Measurements from ENCODE around the gene PHAF1.

Gene PHAF1

GRCh38 chr16:67190448-67191399 is 81.0 kb downstream of the PHAF1 start:
- H3K9ac ChIP-seq (ENCODE audit: low read depth, low read length), result no peak overlapping the region
- H3K36me3 ChIP-seq (ENCODE audit: control insufficient read depth, insufficient read depth, low read length), result peaks cover 28% of the 10 kb centered on the region
- peaks cover 12% of the 10 kb centered on the region for H3K27me3 ChIP-seq (ENCODE audit: control insufficient read depth, insufficient read depth, low read length)
- 0 out of 2 replicates have a peak, but pooled peaks cover 7% of the 10 kb centered on the region for H3K4me1 ChIP-seq (ENCODE audit: control insufficient read depth, insufficient read depth, low read length)
- no peaks in the 10 kb centered on the region for H3K9me3 ChIP-seq (ENCODE audit: control insufficient read depth, insufficient read depth, low read length)
- H3K4me3 ChIP-seq (ENCODE audit: low read depth, low read length), result no peak overlapping the region
- no peak overlapping the region for H3K27ac ChIP-seq (ENCODE audit: low read depth, low read length)

DNA sequence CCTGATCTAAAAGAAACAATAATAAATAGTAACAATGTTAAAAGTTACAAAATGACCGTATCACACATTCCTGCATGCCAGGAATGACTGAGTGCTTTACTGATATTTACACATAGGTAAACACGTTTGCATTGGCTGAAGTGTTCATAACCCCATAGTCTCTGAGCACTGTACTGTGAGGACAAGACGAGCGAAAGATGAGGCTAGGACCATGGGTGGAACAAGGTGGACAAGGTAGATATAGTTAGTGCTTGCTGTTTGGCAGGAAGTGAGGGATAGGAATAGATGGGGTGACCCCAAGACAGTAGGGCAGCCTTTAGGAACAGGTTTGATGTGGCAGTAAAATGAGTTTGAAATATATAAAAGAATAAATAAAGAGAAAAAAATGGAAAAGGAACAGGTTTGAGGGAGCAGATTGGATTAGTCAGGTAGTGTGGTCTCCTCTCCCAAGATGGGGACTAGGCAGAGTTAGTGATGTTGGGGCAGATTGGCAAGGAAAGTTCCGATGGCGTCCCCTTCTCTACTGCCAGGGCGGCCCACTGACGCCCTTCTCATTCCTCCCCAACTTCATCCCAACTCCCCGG is 81.8 kb downstream of the PHAF1 start:
- Histone ChIP-seq H3K9me3 (ENCODE audit: control insufficient read depth, insufficient read depth, low read length) (no peaks in the 10 kb centered on the region), H3K27me3 (ENCODE audit: control insufficient read depth, insufficient read depth, low read length) (peaks cover 4% of the 10 kb centered on the region; the same call in 1 of the 2 replicates), H3K27ac (ENCODE audit: low read depth, low read length) (no peak overlapping the region), H3K36me3 (ENCODE audit: control insufficient read depth, insufficient read depth, low read length) (peaks cover 35% of the 10 kb centered on the region), H3K4me1 (ENCODE audit: control insufficient read depth, insufficient read depth, low read length) (0 out of 2 replicates have a peak, but pooled peaks cover 7% of the 10 kb centered on the region), H3K9ac (ENCODE audit: low read depth, low read length) (no peak overlapping the region), H3K4me3 (ENCODE audit: low read depth, low read length) (peak overlapping the region; percentile 95; the same call in 1 of the 2 replicates)

DNA sequence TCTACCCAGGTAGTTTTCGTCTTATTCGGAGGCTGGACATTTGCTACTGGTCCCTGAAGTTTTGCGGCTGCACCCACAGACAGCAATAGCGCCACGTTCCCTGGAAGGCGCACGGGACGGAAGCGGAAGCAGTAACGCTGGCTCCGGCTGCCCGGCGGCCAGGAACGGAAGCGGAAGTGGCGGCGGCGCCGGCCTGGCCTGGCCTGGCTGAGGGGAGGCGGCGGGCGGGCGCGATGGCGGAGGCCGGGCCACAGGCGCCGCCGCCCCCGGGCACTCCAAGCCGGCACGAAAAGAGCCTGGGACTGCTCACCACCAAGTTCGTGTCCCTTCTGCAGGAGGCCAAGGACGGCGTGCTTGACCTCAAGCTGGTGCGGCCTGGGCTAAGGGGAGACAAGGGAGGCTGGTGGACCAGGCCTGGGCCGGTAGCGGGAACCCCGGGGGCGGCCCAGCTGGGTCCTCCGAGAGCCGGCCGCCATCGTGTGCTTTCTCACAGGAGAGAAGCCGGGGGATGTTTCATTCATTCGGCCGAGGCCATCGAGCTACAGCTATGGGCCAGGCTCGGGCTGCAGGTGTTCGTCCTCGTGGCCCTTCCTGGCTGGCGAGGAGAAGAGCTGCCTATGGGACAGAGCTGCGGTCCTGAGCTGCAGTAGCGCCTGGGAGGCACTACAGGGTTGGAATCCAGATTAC is 82.4 kb downstream of the PHAF1 start, which contains the start of gene E2F4:
TSS of gene E2F4 (plus strand) at position 161 of the 687 bp plus-strand sequence. CDS start at position 234, 73 bp downstream.
- H3K27ac ChIP-seq (ENCODE audit: low read depth, low read length), result peak within 1 kb of the TSS; percentile 44
- H3K36me3 ChIP-seq (ENCODE audit: control insufficient read depth, insufficient read depth, low read length), result peaks cover 42% of the 10 kb centered on the region
- H3K9me3 ChIP-seq (ENCODE audit: control insufficient read depth, insufficient read depth, low read length), result no peaks in the 10 kb centered on the region
- H3K4me3 ChIP-seq (ENCODE audit: low read depth, low read length), result peak within 1 kb of the TSS; percentile 95
- no peaks in the 10 kb centered on the region for H3K27me3 ChIP-seq (ENCODE audit: control insufficient read depth, insufficient read depth, low read length)
- H3K4me1 ChIP-seq (ENCODE audit: control insufficient read depth, insufficient read depth, low read length), result 0 out of 2 replicates have a peak, but pooled peaks cover 7% of the 10 kb centered on the region
- peak within 1 kb of the TSS; percentile 82 for H3K9ac ChIP-seq (ENCODE audit: low read depth, low read length)

GRCh38 chr16:67192781-67193361 is 83.1 kb downstream of the PHAF1 start:
- Histone ChIP-seq H3K4me3 (ENCODE audit: low read depth, low read length) (peak overlapping the region; percentile 95), H3K4me1 (ENCODE audit: control insufficient read depth, insufficient read depth, low read length) (0 out of 2 replicates have a peak, but pooled peaks cover 7% of the 10 kb centered on the region), H3K27me3 (ENCODE audit: control insufficient read depth, insufficient read depth, low read length) (no peaks in the 10 kb centered on the region), H3K27ac (ENCODE audit: low read depth, low read length) (peak overlapping the region; percentile 44), H3K9ac (ENCODE audit: low read depth, low read length) (peak overlapping the region; percentile 82), H3K9me3 (ENCODE audit: control insufficient read depth, insufficient read depth, low read length) (no peaks in the 10 kb centered on the region), H3K36me3 (ENCODE audit: control insufficient read depth, insufficient read depth, low read length) (peaks cover 49% of the 10 kb centered on the region)

DNA sequence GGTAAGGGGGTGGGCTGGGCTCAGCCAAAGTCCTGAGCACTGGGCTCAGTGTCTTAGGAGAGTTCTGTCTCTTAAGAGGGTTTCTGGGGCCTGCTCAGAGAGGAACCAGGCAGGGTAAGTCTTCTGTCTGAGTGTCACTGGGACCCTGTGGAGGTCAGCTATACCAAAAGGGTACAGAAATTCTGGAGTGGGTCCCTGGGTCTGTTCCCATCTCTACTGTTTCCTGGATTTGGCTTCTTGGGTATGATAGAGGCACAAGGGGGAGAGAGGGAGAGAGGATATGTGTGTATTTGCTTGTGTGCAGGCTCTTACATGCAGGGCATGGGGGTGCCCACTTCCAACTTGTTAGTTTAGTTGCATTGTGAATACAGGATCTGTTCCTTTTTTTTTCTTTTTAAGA is 83.8 kb downstream of the PHAF1 start:
- H3K27ac ChIP-seq (ENCODE audit: low read depth, low read length), result no peak overlapping the region
- no peaks in the 10 kb centered on the region for H3K27me3 ChIP-seq (ENCODE audit: control insufficient read depth, insufficient read depth, low read length)
- H3K4me3 ChIP-seq (ENCODE audit: low read depth, low read length), result peak overlapping the region; percentile 95; the same call in 1 of the 2 replicates
- peaks cover 10% of the 10 kb centered on the region; the same call in 1 of the 2 replicates for H3K4me1 ChIP-seq (ENCODE audit: control insufficient read depth, insufficient read depth, low read length)
- H3K9me3 ChIP-seq (ENCODE audit: control insufficient read depth, insufficient read depth, low read length), result no peaks in the 10 kb centered on the region
- peaks cover 52% of the 10 kb centered on the region for H3K36me3 ChIP-seq (ENCODE audit: control insufficient read depth, insufficient read depth, low read length)
- H3K9ac ChIP-seq (ENCODE audit: low read depth, low read length), result no peak overlapping the region

DNA sequence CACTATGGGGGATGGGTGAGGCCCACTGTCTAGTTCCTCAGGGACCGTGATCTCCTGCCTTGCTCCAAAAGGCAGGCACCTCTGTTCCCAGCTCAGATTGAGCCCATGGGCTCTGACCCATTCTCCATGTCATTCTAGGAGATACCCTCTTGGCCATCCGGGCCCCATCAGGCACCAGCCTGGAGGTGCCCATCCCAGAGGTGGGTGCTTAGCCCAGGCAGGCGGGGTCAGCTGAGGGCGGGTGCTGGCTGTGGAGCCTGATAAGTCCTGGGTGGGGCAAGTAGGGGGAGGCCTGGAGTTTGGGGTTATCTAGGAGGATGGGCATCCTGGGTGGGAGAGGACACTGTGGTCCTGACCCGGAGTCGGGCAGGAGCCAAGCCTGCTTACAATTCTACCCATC is 84.5 kb downstream of the PHAF1 start:
- no peak overlapping the region for H3K4me3 ChIP-seq (ENCODE audit: low read depth, low read length)
- H3K9me3 ChIP-seq (ENCODE audit: control insufficient read depth, insufficient read depth, low read length), result no peaks in the 10 kb centered on the region
- H3K9ac ChIP-seq (ENCODE audit: low read depth, low read length), result no peak overlapping the region
- H3K4me1 ChIP-seq (ENCODE audit: control insufficient read depth, insufficient read depth, low read length), result peaks cover 13% of the 10 kb centered on the region; the same call in 1 of the 2 replicates
- H3K36me3 ChIP-seq (ENCODE audit: control insufficient read depth, insufficient read depth, low read length), result peaks cover 52% of the 10 kb centered on the region
- no peaks in the 10 kb centered on the region for H3K27me3 ChIP-seq (ENCODE audit: control insufficient read depth, insufficient read depth, low read length)
- H3K27ac ChIP-seq (ENCODE audit: low read depth, low read length), result no peak overlapping the region

DNA sequence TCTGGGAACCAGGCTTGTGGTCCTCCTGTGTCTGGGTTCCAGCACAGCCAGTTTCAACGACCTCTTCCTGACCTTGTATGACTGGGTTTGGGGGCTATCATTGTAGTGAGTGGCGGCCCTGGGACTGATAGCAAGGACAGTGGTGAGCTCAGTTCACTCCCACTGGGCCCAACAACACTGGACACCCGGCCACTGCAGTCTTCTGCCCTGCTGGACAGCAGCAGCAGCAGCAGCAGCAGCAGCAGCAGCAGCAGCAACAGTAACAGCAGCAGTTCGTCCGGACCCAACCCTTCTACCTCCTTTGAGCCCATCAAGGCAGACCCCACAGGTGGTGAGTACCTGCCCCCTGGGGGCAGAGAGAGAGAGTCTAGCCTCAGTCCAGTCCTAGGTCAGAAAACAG is 85.9 kb downstream of the PHAF1 start:
- H3K4me3 ChIP-seq (ENCODE audit: low read depth, low read length), result no peak overlapping the region
- H3K36me3 ChIP-seq (ENCODE audit: control insufficient read depth, insufficient read depth, low read length), result peaks cover 52% of the 10 kb centered on the region
- no peak overlapping the region for H3K27ac ChIP-seq (ENCODE audit: low read depth, low read length)
- H3K27me3 ChIP-seq (ENCODE audit: control insufficient read depth, insufficient read depth, low read length), result no peaks in the 10 kb centered on the region
- H3K9me3 ChIP-seq (ENCODE audit: control insufficient read depth, insufficient read depth, low read length), result no peaks in the 10 kb centered on the region
- H3K4me1 ChIP-seq (ENCODE audit: control insufficient read depth, insufficient read depth, low read length), result peaks cover 13% of the 10 kb centered on the region; the same call in 1 of the 2 replicates
- no peak overlapping the region for H3K9ac ChIP-seq (ENCODE audit: low read depth, low read length)

GRCh38 chr16:67196881-67197280 is 87.1 kb downstream of the PHAF1 start:
- Histone ChIP-seq H3K9me3 (ENCODE audit: control insufficient read depth, insufficient read depth, low read length) (no peaks in the 10 kb centered on the region), H3K27me3 (ENCODE audit: control insufficient read depth, insufficient read depth, low read length) (no peaks in the 10 kb centered on the region), H3K4me1 (ENCODE audit: control insufficient read depth, insufficient read depth, low read length) (peaks cover 13% of the 10 kb centered on the region; the same call in 1 of the 2 replicates), H3K27ac (ENCODE audit: low read depth, low read length) (no peak overlapping the region), H3K4me3 (ENCODE audit: low read depth, low read length) (no peak overlapping the region), H3K36me3 (ENCODE audit: control insufficient read depth, insufficient read depth, low read length) (peaks cover 57% of the 10 kb centered on the region), H3K9ac (ENCODE audit: low read depth, low read length) (no peak overlapping the region)

DNA sequence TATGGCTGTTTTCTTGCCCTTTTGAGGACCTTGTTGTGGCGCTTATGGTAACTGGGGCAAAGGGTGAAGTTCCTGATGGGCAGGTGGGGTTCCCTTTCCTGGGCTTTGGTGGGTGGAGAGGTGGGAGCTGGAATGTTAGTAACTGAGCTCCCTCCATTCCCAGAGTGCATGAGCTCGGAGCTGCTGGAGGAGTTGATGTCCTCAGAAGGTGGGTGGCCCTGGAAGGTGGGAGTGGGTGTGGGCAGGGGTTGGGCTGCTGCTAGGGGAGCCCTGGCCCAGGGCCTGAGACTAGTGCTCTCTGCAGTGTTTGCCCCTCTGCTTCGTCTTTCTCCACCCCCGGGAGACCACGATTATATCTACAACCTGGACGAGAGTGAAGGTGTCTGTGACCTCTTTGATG is 88.0 kb downstream of the PHAF1 start:
- Histone ChIP-seq H3K9me3 (ENCODE audit: control insufficient read depth, insufficient read depth, low read length) (no peaks in the 10 kb centered on the region), H3K36me3 (ENCODE audit: control insufficient read depth, insufficient read depth, low read length) (peaks cover 63% of the 10 kb centered on the region), H3K9ac (ENCODE audit: low read depth, low read length) (no peak overlapping the region), H3K27me3 (ENCODE audit: control insufficient read depth, insufficient read depth, low read length) (no peaks in the 10 kb centered on the region), H3K4me3 (ENCODE audit: low read depth, low read length) (no peak overlapping the region), H3K27ac (ENCODE audit: low read depth, low read length) (no peak overlapping the region), H3K4me1 (ENCODE audit: control insufficient read depth, insufficient read depth, low read length) (peaks cover 12% of the 10 kb centered on the region; the same call in 1 of the 2 replicates)

Measured in HUES48 (cell line).